RKO (cell line): ENCODE measurements around the gene CMTR2.
"Not testable (repeated sequence)": the region's sequence is repeated elsewhere in the genome, so short reads cannot be mapped to it uniquely, and the experiment has no call there.

Source experiments
- DNase-seq: peaks from one replicate; pipeline ENCODE4 v3.0.0-alpha.2; 2016; ENCODE audit warnings: low spot score

Gene CMTR2

GRCh38 chr16:71288890-71289731 lies at the start of gene CMTR2:
Gene CMTR2, minus strand, starts transcription at chr16:71289402. Its CDS starts 3,482 bp downstream, at chr16:71285920.
- DNase-seq = peak; percentile 98

- no peak for DNase-seq
Observed at GRCh38 chr16:71338632-71339031, 49.4 kb upstream of the CMTR2 start.

- peak; percentile 92 for DNase-seq
Observed at GRCh38 chr16:71338193-71338592, 49.0 kb upstream of the CMTR2 start.

GRCh38 chr16:71337631-71338030 lies 48.4 kb upstream of the CMTR2 start:
- no peak for DNase-seq

- DNase-seq = no peak
Observed at GRCh38 chr16:71328151-71328550, 38.9 kb upstream of the CMTR2 start.

- peak; percentile 40 for DNase-seq
Observed at GRCh38 chr16:71327720-71328119, 38.5 kb upstream of the CMTR2 start.

- DNase-seq = no peak
Observed at GRCh38 chr16:71319999-71320398, 30.8 kb upstream of the CMTR2 start.

GRCh38 chr16:71315269-71315668 lies 26.1 kb upstream of the CMTR2 start:
- no peak for DNase-seq

GRCh38 chr16:71313591-71313990 lies 24.4 kb upstream of the CMTR2 start:
- DNase-seq = not testable (repeated sequence)

- DNase-seq = no peak
Observed at GRCh38 chr16:71311553-71312158, 22.5 kb upstream of the CMTR2 start.

GRCh38 chr16:71303938-71304337 lies 14.7 kb upstream of the CMTR2 start:
- no peak for DNase-seq

- no peak for DNase-seq
Observed at GRCh38 chr16:71297341-71297634, 8.1 kb upstream of the CMTR2 start.

GRCh38 chr16:71296584-71297340 lies 7.6 kb upstream of the CMTR2 start:
- DNase-seq = no peak

GRCh38 chr16:71295950-71296349 lies 6.7 kb upstream of the CMTR2 start:
- no peak for DNase-seq

- no peak for DNase-seq
Observed at GRCh38 chr16:71293919-71294318, 4.7 kb upstream of the CMTR2 start.

GRCh38 chr16:71292095-71292494 lies 2.9 kb upstream of the CMTR2 start:
- not testable (repeated sequence) for DNase-seq

- DNase-seq = no peak
Observed at GRCh38 chr16:71289732-71290062, 495 bp upstream of the CMTR2 start.

- peak; percentile 71 for DNase-seq
Observed at GRCh38 chr16:71288570-71288889, 672 bp downstream of the CMTR2 start.

- DNase-seq = peak; percentile 86
Observed at GRCh38 chr16:71287911-71288310, 1.3 kb downstream of the CMTR2 start.

- DNase-seq = peak; percentile 71
Observed at GRCh38 chr16:71287454-71287853, 1.7 kb downstream of the CMTR2 start.

- peak; percentile 85 for DNase-seq
Observed at GRCh38 chr16:71283612-71284011, 5.6 kb downstream of the CMTR2 start.

GRCh38 chr16:71282943-71283342 lies 6.3 kb downstream of the CMTR2 start:
- DNase-seq = peak; percentile 90

GRCh38 chr16:71276589-71277334 lies 12.4 kb downstream of the CMTR2 start:
- DNase-seq = no peak
